Measurements from ENCODE around the gene TBC1D7.

TBC1D7 gene

GRCh38 chr6:13302751-13303667, 25.3 kb downstream of the TBC1D7 start:
- Histone ChIP-seq H3K27ac (ENCODE audit: extremely low read depth, low read depth, low read length) (peak overlapping the region; percentile 34), H3K4me1 (ENCODE audit: control insufficient read depth, insufficient read depth, low read length) (peaks cover 6% of the 10 kb centered on the region), H3K9me3 (ENCODE audit: control insufficient read depth, insufficient read depth, low read depth, low read length) (no peaks in the 10 kb centered on the region), H3K36me3 (ENCODE audit: control insufficient read depth in 2 of 2, insufficient read depth in 1 of 2, low read length in 2 of 2) (peaks cover 10 to 84% of the 10 kb centered on the region in 2 experiments; a peak in 2 of 3 replicates), H3K4me3 (ENCODE audit: low read depth, low read length) (no peak overlapping the region)
- CTCF ChIA-PET, result interaction anchor here (0.6 kb wide), 3 partner anchors 24 to 273 kb away, joined by 3 to 4 read pairs (median 4); no protein-coding TSS in a partner anchor
- POLR2A ChIA-PET, result interaction anchor here (0.6 to 1.9 kb wide), 3 partner anchors 25 to 312 kb away, joined by 3 to 8 read pairs (median 3); partner anchors contain the start of genes NOL7 and TBC1D7
- TF ChIP-seq ZNF555 (tag by site-specific recombination; conservative IDR thresholded peaks at IDR 0.05) (no peak), ZNF335 (tag by site-specific recombination; conservative IDR thresholded peaks at IDR 0.05) (peak; percentile 44), ZNF112 (tag by site-specific recombination; IDR thresholded peaks at IDR 0.05) (no peak), ZNF302 (tag by site-specific recombination; IDR thresholded peaks at IDR 0.05; ENCODE audit: low read depth) (no peak), PRDM1 (tag by site-specific recombination; IDR thresholded peaks at IDR 0.05) (peak; percentile 87), TSHZ1 (tag by site-specific recombination; IDR thresholded peaks at IDR 0.05; ENCODE audit: borderline replicate concordance) (0 out of 2 replicates have a peak, but pooled peaks have one; percentile 28), ZNF10 (tag by site-specific recombination; IDR thresholded peaks at IDR 0.05) (0 out of 2 replicates have a peak, but pooled peaks have one; percentile 15), ZBTB7A (tag by site-specific recombination; IDR thresholded peaks at IDR 0.05; ENCODE audit: low read depth) (no peak), ZNF133 (tag by site-specific recombination; IDR thresholded peaks at IDR 0.05) (no peak), OSR2 (tag by site-specific recombination; IDR thresholded peaks at IDR 0.05) (no peak), ZNF558 (tag by site-specific recombination; IDR thresholded peaks at IDR 0.05) (no peak), ZNF416 (tag by site-specific recombination; IDR thresholded peaks at IDR 0.05) (no peak), ZNF223 (tag by site-specific recombination; IDR thresholded peaks at IDR 0.05) (no peak), CTCF (tag by site-specific recombination; IDR thresholded peaks at IDR 0.05) (no peak), ZNF692 (tag by site-specific recombination; IDR thresholded peaks at IDR 0.05) (peak; percentile 37; the same call in 1 of the 2 replicates), ZNF561 (tag by site-specific recombination; IDR thresholded peaks at IDR 0.05; ENCODE audit: borderline replicate concordance) (no peak), ZNF132 (tag by site-specific recombination; IDR thresholded peaks at IDR 0.05; ENCODE audit: borderline replicate concordance) (no peak), ZNF610 (tag by site-specific recombination; IDR thresholded peaks at IDR 0.05; ENCODE audit: borderline replicate concordance) (no peak), ZNF623 (tag by site-specific recombination; IDR thresholded peaks at IDR 0.05) (no peak), REST (tag by site-specific recombination; IDR thresholded peaks at IDR 0.05) (no peak), ZNF423 (tag by site-specific recombination; IDR thresholded peaks at IDR 0.05) (no peak), ZSCAN30 (tag by site-specific recombination; IDR thresholded peaks at IDR 0.05) (no peak), ZBTB20 (tag by site-specific recombination; IDR thresholded peaks at IDR 0.05) (no peak), TRIM28 (IDR thresholded peaks at IDR 0.05; ENCODE audit: borderline replicate concordance, low read length) (no peak), TCF7L2 (IDR thresholded peaks at IDR 0.05; ENCODE audit: borderline replicate concordance, low read depth, low read length) (no peak), ZNF311 (tag by site-specific recombination; IDR thresholded peaks at IDR 0.05; ENCODE audit: borderline replicate concordance) (no peak), ZNF140 (tag by site-specific recombination; IDR thresholded peaks at IDR 0.05) (no peak), ZNF677 (tag by site-specific recombination; IDR thresholded peaks at IDR 0.05) (no peak)

Measured in HEK293 (cell line).